ENCODE results near the gene NUP133.
"Not testable (repeated sequence)": the region's sequence is repeated elsewhere in the genome, so short reads cannot be mapped to it uniquely, and the experiment has no call there.

The NUP133 gene

GRCh38 chr1:229509576-229509975 lies 1.4 kb upstream of the NUP133 start:
- DNase-seq (ENCODE audit: low read depth in 3 of 3) = no peak

- DNase-seq (ENCODE audit: low read depth in 3 of 3) = no peak
Measured at GRCh38 chr1:229508823-229509337, 739 bp upstream of the NUP133 start.

GRCh38 chr1:229507502-229507901 lies 639 bp downstream of the NUP133 start:
- no peak for DNase-seq (ENCODE audit: low read depth in 3 of 3)

GRCh38 chr1:229506633-229507032 lies 1.5 kb downstream of the NUP133 start:
- no peak for DNase-seq (ENCODE audit: low read depth in 3 of 3)

- no peak for DNase-seq (ENCODE audit: low read depth in 3 of 3)
Measured at GRCh38 chr1:229495782-229496181, 12.4 kb downstream of the NUP133 start.

GRCh38 chr1:229487181-229487580 lies 21.0 kb downstream of the NUP133 start:
- DNase-seq (ENCODE audit: low read depth in 3 of 3) = no peak

- DNase-seq (ENCODE audit: low read depth in 3 of 3) = no peak
Measured at GRCh38 chr1:229485318-229485717, 22.8 kb downstream of the NUP133 start.

GRCh38 chr1:229482511-229482910 lies 25.6 kb downstream of the NUP133 start:
- DNase-seq (ENCODE audit: low read depth in 3 of 3) = no peak

GRCh38 chr1:229480495-229480894 lies 27.6 kb downstream of the NUP133 start:
- no peak for DNase-seq (ENCODE audit: low read depth in 3 of 3)

GRCh38 chr1:229479660-229480399 lies 28.3 kb downstream of the NUP133 start:
- DNase-seq (ENCODE audit: low read depth in 3 of 3) = no peak

GRCh38 chr1:229478852-229479251 lies 29.3 kb downstream of the NUP133 start:
- no peak for DNase-seq (ENCODE audit: low read depth in 3 of 3)

- not testable (repeated sequence) for DNase-seq (ENCODE audit: low read depth in 3 of 3)
Measured at GRCh38 chr1:229475859-229476258, 32.3 kb downstream of the NUP133 start.

GRCh38 chr1:229474509-229474908 lies 33.6 kb downstream of the NUP133 start:
- DNase-seq (ENCODE audit: low read depth in 3 of 3) = no peak

GRCh38 chr1:229471175-229471574 lies 37.0 kb downstream of the NUP133 start:
- no peak for DNase-seq (ENCODE audit: low read depth in 3 of 3)

GRCh38 chr1:229470406-229471043 lies 37.6 kb downstream of the NUP133 start:
- no peak for DNase-seq (ENCODE audit: low read depth in 3 of 3)

- no peak for DNase-seq (ENCODE audit: low read depth in 3 of 3)
Measured at GRCh38 chr1:229466887-229467286, 41.3 kb downstream of the NUP133 start.

GRCh38 chr1:229464672-229465071 lies 43.5 kb downstream of the NUP133 start:
- DNase-seq (ENCODE audit: low read depth in 3 of 3) = no peak

- DNase-seq (ENCODE audit: low read depth in 3 of 3) = no peak
Measured at GRCh38 chr1:229461032-229461668, 47.0 kb downstream of the NUP133 start.

- DNase-seq (ENCODE audit: low read depth in 3 of 3) = no peak
Measured at GRCh38 chr1:229459815-229460214, 48.3 kb downstream of the NUP133 start.

- DNase-seq (ENCODE audit: low read depth in 3 of 3) = no peak
Measured at GRCh38 chr1:229457436-229457835, 50.7 kb downstream of the NUP133 start.

- DNase-seq (ENCODE audit: low read depth in 3 of 3) = no peak
Measured at GRCh38 chr1:229456016-229456415, 52.1 kb downstream of the NUP133 start.

- no peak for DNase-seq (ENCODE audit: low read depth in 3 of 3)
Measured at GRCh38 chr1:229454056-229454455, 54.1 kb downstream of the NUP133 start.
